HepG2 (cell line): ENCODE data around the gene GBE1. TPM values are rescaled to one million over a fixed set of nuclear protein-coding genes. Genes with fewer than 3 reads are reported as not detected.

Experiments
- CCAR2 ChIP-seq: fragments of 200-400 bp; formaldehyde crosslinking; optimal IDR thresholded peaks from 2 replicates; pipeline ENCODE3; 2018; ENCODE audit warnings: low read depth, mild to moderate bottlenecking, low read length, moderate library complexity
- CSRNP2 ChIP-seq: sonication (generic); formaldehyde crosslinking; conservative IDR thresholded peaks from 2 replicates; pipeline ENCODE4 v1.8.0; 2022; ENCODE audit warnings: low read depth, missing genetic modification reagents
- MYNN ChIP-seq: sonication (generic); formaldehyde crosslinking; IDR thresholded peaks from 2 replicates; pipeline ENCODE4 v1.4.0; 2020; ENCODE audit warnings: mild to moderate bottlenecking, low read depth, missing genetic modification reagents
- POLR2G ChIP-seq: fragments of 200-400 bp; formaldehyde crosslinking; IDR thresholded peaks from 2 replicates; pipeline ENCODE4 v1.6.1; 2018; ENCODE audit warnings: mild to moderate bottlenecking, low read depth, low read length, moderate library complexity
- RBM22 ChIP-seq: fragments of 200-400 bp; formaldehyde crosslinking; optimal IDR thresholded peaks from 2 replicates; pipeline ENCODE3; 2017; ENCODE audit warnings: mild to moderate bottlenecking, low read length, moderate library complexity
- SNAPC4 ChIP-seq: sonication (generic); formaldehyde crosslinking; IDR thresholded peaks from 2 replicates; pipeline ENCODE4 v1.4.0; 2020; ENCODE audit warnings: mild to moderate bottlenecking, missing genetic modification reagents
- SP5 ChIP-seq: IDR thresholded peaks from 2 replicates; pipeline ENCODE4 v1.6.1; 2016; ENCODE audit warnings: low read depth, borderline replicate concordance
- TOPORS ChIP-seq: sonication (generic); formaldehyde crosslinking; IDR thresholded peaks from 2 replicates; pipeline ENCODE4 v1.8.0; 2023; ENCODE audit warnings: mild to moderate bottlenecking, missing genetic modification reagents
- ZBTB44 ChIP-seq: sonication (generic); formaldehyde crosslinking; IDR thresholded peaks from 2 replicates; pipeline ENCODE4 v1.4.0; 2020; ENCODE audit warnings: missing genetic modification reagents
- ZFP90 ChIP-seq: sonication (generic); formaldehyde crosslinking; IDR thresholded peaks from 2 replicates; pipeline ENCODE4 v1.8.0; 2022; ENCODE audit warnings: missing genetic modification reagents, mild to moderate bottlenecking, inconsistent platforms, borderline replicate concordance
- ZNF10 ChIP-seq: sonication (generic); formaldehyde crosslinking; IDR thresholded peaks from 2 replicates; pipeline ENCODE4 v1.4.0; 2020; ENCODE audit warnings: mild to moderate bottlenecking, low read depth, missing genetic modification reagents, borderline replicate concordance
- ZNF253 ChIP-seq: sonication (generic); formaldehyde crosslinking; IDR thresholded peaks from 2 replicates; pipeline ENCODE4 v1.8.0; 2022; ENCODE audit warnings: mild to moderate bottlenecking, missing genetic modification reagents, borderline replicate concordance
- ZNF558 ChIP-seq: sonication (generic); formaldehyde crosslinking; IDR thresholded peaks from 2 replicates; pipeline ENCODE4 v1.9.0; 2022; ENCODE audit warnings: mild to moderate bottlenecking, missing genetic modification reagents, borderline replicate concordance
- ZNF737 ChIP-seq: sonication (generic); formaldehyde crosslinking; IDR thresholded peaks from 2 replicates; pipeline ENCODE4 v1.5.0; 2020; ENCODE audit warnings: missing genetic modification reagents, mild to moderate bottlenecking, borderline replicate concordance
- polyA plus RNA-seq, 8 experiments: library from polyadenylated mRNA; depleted of rRNA in 3 of 8; stranded (reverse) in 7 of 8; unstranded in 1 of 8; fragments of >200 nt; fragmentation: Illumina TruSeq in 4 of 8; extraction: Trizol in 4 of 8; gene quantifications; 2 replicates each; pipeline versions ENCODE4 v1.2.1 to v1.2.3, GENCODE V29; 2011 to 2016; ENCODE audit warnings: low read depth in 4 of 8, missing spikeins in 1 of 8, mixed read lengths in 1 of 8; ENCODE audit not compliant: insufficient read depth in 1 of 8
- total RNA-seq, 5 experiments: library from RNA; depleted of rRNA; stranded (reverse); fragments of >200 nt; fragmentation: Illumina TruSeq; extraction: Trizol; gene quantifications; 2 replicates each; pipeline ENCODE4 v1.2.3, GENCODE V29; 2016; ENCODE audit warnings: low read depth in 1 of 5
- TF ChIP-seq, protein P1 (sequence below): sonication (generic); formaldehyde crosslinking; IDR thresholded peaks from 2 replicates; pipeline ENCODE4 v1.8.1; 2023; ENCODE audit warnings: mild to moderate bottlenecking, inconsistent platforms, moderate library complexity, missing genetic modification reagents, borderline replicate concordance
- TF ChIP-seq, protein P2 (sequence below): sonication (generic); formaldehyde crosslinking; IDR thresholded peaks from 2 replicates; pipeline ENCODE4 v1.8.0; 2022; ENCODE audit warnings: low read depth, missing genetic modification reagents

The GBE1 gene
- total and polyA plus RNA-seq, 2 of the 13 experiments (the other 11 are each of a cell fraction or from before 2014, with no cell fraction given): 22.9 to 36.1 TPM

DNA sequence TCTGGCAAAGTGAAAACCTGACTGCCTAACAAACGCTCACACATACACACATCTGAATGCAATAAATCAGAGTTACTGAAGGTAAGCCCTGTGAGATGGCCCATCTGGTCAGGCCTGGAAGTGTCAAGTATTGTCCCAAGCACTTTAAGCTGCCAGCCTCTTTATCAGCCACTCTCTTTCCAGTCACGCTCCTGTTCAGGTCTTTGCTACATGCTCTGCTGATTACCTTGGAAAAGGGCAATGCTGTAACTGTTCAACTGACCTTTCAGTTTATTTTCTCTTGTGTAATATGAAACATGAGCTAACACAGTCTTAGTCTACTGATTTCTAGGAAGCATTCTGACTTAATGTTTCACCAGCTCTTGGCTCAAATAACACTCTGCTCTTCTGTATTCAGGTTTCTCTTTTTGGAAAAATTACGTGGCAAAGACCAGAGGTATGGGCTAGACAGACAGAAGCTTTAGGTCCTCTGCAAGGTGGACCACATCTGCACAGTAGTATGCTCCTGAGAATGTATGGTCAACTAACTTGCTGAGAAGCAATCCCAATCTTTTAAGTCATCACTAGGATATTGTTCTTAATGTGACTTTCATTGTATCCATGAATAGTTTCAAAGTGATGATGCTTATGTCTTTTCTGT, 44.5 kb downstream of the GBE1 start (continued):
- no peak for TF ChIP-seq CSRNP2 (CRISPR knock-in tag)
- no peak for TF ChIP-seq TOPORS (CRISPR knock-in tag)
- no peak for TF ChIP-seq SNAPC4 (CRISPR knock-in tag)
- no peak for TF ChIP-seq ZNF10 (CRISPR knock-in tag)
- no peak for TF ChIP-seq ZNF737
- TF ChIP-seq POLR2G: no peak
- no peak for TF ChIP-seq CCAR2
- TF ChIP-seq ZBTB44 (CRISPR knock-in tag): no peak
- TF ChIP-seq RBM22: no peak
- TF ChIP-seq ZNF253 (CRISPR knock-in tag): no peak
- peak; percentile 70 for TF ChIP-seq SP5 (CRISPR knock-in tag)
- TF ChIP-seq ZFP90 (CRISPR knock-in tag): no peak
- no peak for TF ChIP-seq MYNN (CRISPR knock-in tag)
- TF ChIP-seq ZNF558 (CRISPR knock-in tag): no peak
- TF ChIP-seq, protein P1, sequence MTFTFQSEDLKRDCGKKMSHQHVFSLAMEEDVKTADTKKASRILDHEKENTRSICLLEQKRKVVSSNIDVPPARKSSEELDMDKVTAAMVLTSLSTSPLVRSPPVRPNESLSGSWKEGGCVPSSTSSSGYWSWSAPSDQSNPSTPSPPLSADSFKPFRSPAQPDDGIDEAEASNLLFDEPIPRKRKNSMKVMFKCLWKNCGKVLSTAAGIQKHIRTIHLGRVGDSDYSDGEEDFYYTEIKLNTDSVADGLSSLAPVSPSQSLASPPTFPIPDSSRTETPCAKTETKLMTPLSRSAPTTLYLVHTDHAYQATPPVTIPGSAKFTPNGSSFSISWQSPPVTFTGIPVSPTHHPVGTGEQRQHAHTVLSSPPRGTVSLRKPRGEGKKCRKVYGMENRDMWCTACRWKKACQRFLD: no peak
- TF ChIP-seq, protein P2, sequence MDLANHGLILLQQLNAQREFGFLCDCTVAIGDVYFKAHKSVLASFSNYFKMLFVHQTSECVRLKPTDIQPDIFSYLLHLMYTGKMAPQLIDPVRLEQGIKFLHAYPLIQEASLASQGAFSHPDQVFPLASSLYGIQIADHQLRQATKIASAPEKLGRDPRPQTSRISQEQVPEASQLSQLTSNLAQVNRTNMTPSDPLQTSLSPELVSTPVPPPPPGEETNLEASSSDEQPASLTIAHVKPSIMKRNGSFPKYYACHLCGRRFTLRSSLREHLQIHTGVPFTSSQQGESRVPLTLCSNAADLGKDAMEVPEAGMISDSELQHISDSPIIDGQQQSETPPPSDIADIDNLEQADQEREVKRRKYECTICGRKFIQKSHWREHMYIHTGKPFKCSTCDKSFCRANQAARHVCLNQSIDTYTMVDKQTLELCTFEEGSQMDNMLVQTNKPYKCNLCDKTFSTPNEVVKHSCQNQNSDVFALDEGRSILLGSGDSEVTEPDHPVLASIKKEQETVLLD (CRISPR knock-in tag): no peak
